Retina (tissue), 1 donor: ENCODE results near the gene TMEM17.
"Not testable (repeated sequence)": the region's sequence is repeated elsewhere in the genome, so short reads cannot be mapped to it uniquely, and the experiment has no call there.

Experiments used
- DNase-seq: peaks from one replicate; pipeline ENCODE4 v3.0.0-alpha.2; 2016

The TMEM17 gene, protein sequence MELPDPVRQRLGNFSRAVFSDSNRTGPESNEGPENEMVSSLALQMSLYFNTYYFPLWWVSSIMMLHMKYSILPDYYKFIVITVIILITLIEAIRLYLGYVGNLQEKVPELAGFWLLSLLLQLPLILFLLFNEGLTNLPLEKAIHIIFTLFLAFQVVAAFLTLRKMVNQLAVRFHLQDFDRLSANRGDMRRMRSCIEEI

DNA sequence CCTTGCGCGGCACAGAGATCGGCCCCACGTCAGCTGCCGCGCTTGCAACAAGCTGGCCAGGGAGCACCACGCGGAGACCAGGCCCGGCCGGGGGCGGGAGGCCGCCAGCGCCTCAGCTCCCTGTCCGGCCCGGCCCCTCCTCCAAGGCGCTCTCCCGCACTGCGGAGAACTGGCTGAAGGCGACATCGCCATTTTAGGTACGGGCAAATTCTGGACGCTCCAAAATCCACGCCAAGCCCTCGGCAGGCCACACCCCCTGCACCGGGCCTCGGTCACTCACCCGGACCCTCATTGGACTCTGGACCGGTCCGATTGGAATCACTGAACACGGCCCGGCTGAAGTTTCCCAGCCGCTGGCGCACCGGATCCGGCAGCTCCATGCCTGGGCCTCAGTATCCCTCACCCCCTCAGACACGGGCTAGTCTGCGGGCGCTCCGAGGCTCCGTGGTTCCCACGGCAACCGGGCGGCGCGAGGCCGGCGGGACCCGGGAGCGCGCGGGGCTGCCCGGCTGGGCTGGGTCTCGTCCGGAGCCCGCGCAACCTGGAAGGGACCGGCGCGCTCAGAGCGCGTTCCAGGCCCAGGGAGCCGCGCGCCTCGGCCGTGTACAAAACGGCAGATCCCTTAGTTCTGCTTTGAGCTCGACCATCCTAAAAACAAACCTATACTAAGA is at the start of gene TMEM17:
TMEM17 (minus strand) TSS at position 446 of the 671 bp plus-strand sequence; CDS start at position 380, 66 bp downstream.
- peak; percentile 99 for DNase-seq

DNA sequence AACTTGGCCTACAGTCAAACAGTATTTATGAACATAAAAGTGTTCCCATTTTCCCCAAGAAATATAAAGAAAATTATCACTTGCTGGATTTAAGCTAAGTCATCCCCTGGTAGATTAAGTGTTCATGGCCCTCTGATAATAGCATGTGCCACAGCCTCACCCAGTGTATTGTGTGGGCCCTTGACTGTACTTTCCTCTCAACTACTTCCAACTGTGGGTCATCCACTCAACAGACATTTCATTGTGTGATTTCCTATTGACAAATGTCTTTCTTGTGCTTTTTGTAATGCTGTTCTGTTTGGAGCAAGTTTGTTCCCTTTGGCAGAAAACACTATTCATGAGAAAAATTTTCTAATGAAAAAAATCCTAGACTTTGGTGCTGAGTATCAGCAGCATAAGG is 48.4 kb upstream of the TMEM17 start:
- DNase-seq: no peak

DNA sequence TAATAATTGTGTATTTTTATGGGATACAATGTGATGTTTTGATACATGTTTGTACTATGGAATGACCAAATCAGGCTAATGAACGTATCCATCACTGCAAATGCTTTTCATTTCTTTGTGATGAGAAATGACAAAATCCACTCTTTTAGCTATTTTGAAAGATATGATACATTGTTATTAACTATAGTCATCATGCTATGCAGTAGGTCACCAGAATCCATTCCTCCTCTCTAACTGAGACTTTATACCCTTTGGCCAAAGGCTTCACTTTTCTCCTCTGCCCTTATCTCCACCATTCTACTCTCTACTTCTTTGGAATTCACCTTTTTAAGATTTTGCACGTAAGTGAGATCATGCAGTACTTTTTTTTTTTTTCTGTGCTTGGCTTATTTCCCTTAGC is 44.5 kb upstream of the TMEM17 start:
- DNase-seq: no peak

DNA sequence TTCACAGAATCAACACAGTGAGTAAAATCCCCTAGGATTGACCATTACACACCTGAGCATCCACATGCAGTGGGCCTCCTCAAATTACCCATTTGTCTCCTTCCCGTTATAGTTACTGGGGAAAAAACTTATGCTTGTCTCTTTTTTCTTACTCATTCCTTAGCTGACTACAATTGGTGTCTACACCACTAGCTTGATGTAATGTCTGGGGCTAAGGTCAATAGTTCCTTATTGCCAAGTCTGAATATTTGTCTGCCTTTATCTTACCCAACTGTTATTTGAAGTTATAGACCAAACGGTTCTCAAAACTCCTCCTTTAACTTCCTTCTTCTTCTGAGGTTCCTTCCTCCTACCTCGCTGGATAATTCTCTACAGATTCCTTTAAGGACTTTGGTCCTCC is 41.9 kb upstream of the TMEM17 start:
- DNase-seq: no peak

DNA sequence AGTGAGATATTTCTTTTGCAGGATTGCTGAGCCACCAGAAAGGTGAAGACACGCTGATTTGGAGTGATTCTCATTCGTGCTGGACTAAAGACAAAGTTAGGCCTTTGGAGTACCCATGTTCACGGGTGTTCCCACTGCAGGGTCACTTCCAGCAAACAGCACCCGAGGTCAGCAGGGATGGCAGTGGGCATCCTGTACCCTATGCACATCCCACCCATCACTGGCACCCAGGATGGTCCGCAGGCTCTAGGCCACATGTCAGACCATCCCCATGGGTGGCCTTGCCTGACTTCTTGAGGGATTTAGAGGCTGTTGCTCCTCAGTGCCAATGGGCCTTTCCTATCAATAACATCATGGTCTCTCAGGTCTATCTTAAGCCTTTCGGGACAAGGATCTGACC is 39.3 kb upstream of the TMEM17 start:
- DNase-seq: no peak

DNA sequence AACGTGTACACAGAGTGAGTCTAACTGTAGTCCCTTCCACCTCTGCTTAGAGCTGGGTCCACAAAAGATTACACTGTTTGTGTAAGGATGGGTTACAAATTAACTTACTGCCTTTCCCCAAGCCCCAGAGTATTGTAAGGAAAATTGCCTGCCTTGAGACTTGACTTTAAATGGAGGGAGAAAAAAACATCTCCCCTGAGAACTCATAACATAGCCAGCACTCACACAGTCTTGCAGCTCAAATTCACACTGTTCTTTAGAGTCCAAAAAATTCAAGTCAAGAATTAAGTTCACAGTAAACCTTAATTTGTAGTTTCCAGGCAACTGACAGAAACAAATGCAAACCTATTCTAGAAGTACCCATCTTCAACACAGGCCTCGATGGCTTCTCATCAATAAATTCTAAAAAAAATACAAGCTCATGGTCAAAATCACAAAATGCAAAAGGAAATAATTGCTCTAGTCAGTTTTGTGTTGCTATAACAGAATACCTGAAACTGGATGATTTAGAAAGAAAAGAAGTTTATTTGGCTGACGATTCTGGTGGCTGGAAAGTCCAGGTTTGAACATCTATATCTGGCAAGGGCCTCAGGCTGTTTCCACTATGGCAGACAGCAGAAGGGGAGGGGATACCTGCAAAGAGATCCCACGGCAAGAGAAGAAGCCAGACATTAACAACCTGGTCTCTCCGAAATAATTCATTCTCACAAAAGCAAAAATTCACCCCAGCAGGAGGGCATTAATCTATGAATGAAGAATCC is 34.6 kb upstream of the TMEM17 start:
- no peak for DNase-seq

DNA sequence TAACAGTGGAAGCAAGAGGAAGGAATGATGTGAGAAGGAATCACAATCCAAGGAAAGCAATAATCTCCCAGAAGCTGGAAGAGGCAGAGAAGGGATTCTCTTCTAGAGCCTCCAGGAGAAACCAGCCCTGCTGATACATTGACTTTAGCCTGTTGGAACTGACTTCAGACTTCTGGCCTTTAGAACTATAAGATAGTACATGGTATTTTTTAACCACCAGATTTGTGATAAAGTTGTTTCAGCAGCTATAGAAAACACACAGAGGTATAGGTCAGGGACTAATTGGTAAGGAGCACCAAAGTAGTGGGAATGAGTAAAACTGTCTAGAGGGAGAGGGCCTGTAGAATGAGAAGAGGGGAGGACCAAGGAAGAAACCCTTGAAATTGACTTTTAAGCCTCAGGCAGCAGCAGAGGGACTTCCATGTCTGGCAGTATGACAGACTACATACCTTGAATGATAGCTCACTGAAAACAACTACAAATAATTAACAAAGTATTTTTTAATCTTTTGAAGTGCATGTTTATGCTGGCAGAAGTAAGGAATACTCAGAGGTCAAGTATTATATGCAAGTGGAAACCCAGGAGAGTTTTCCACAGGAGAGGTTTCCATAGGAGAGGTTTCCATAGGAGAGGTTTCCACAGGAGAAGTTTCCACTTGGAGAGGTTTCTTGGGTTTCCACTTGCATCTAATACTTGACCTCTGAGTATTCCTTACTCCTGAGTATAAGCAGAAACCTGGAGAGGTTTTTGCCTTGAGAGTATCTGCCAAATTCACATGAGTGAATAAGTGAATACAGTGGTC is 33.8 kb upstream of the TMEM17 start:
- DNase-seq: no peak

DNA sequence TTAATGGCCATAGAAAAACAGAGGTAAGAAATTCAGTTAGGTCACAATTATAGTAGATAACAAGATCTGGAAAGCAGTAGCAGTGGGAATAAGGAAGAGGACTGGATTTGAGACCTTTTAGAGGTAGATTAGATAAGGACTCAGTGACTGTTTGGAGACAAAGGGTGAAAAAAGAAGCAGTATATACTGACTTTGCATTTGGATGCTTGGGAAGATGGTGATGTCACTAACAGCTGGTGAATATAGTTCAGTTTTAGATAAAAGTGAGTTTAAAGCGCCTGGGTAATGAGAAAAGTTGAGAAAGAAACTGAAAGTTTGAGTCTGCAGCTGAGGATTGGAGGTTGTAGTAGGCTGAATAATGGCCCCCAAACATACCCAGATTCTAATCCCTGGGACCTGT is 32.8 kb upstream of the TMEM17 start:
- no peak for DNase-seq

DNA sequence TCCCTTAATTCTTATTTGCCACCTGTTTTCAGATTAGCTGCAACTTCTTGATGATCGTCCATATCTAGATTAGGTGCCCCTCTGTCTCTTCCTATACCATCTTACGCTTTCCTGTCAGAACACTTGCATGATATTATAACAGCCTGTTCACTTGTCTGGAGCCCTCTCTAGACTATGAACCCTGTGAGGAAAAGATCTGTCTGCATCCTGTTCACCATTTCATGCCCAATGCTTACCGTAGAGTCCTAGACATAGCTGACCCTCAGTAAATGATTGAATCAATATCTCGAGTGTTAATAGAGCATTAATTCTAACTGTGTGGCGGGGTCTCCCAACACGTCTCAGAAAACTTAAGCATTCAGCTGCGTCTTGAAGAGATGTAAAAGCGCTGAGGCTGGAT is 31.8 kb upstream of the TMEM17 start:
- no peak for DNase-seq

DNA sequence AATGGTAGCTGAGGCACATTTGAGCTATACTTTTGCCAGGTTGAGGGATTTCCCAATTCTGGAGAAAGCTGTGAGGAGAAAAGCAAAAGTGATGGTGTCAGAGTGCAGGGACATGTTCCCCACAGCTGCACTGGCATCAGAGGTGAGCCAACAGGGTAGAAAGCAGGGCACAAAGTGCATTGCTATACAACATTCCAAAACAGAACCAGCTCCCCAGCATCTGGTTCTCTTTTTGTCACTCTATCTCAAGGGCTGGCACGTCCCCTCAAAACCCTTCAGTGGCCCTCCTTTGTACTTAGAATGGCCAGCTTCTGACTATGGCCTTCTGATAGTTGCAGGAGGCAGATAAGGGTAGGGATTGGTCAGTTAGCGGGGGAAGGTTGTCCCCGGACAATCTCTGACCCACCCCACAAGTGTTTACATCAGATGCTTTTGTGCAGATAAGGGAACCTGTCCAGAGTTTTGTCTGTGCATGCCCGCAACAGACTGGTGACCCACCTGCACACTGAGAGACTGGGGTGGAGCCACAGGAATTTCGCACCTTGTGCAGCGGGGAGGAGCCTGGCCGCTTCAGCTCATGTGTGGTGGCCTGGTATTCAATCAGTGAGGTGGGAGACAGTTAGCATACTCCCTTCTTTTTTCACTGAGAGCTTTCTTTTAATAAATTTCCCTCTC is 31.0 kb upstream of the TMEM17 start:
- no peak for DNase-seq

DNA sequence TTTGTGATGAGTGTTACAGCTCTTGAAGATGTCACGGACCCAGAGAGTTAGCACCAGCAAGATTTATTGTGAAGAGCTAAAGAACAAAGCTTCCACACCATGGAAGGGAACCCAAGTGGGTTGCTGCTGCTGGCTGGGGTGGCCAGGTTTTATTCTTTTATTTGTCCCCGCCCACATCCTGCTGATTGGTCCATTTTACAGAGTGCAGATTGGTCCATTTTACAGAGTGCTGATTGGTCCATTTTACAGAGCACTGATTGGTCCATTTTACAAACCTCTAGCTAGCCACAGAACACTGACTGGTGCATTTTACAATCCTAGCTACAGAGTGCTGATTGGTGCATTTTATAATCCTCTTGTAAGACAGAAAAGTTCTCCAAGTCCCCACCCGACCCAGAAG is 29.5 kb upstream of the TMEM17 start:
- DNase-seq: not testable (repeated sequence)

DNA sequence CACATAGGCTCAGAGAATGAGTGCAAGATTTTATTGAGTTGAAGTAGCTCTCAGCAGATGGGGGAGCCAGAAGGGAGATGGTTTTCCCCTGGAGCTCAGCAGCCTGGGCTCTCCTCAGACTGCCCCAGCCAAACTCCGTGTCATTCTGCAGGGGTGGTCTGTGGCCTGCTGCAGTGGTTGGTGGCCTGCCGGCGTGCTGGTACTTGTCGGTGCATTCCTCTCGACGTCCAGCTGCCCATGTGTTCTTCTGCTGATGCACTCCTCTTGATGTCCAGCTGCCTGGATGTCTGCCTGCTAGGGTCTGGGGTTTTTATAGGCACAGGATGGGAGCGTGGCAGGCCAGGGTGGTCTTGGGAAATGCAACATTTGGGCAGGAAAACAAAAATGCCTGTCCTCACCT is 25.6 kb upstream of the TMEM17 start:
- no peak for DNase-seq

DNA sequence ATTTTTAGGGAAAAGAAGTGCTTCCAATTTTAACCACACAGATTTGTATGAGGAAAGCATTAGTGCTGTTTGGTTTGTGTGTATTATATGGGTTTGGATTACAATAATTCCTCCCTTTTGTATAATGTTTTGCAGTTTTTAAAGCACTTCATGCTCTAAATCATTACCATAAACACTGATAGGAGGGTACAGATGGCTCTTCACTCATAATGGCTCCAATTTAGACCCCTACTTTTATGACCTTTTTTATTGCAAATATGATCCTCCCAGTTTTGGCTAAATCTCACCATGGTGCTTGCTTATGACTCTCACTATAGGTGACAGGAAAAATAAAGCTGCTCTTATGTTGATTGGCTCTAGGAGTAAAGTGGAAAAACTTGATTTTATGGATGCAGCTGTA is 23.8 kb upstream of the TMEM17 start:
- no peak for DNase-seq

DNA sequence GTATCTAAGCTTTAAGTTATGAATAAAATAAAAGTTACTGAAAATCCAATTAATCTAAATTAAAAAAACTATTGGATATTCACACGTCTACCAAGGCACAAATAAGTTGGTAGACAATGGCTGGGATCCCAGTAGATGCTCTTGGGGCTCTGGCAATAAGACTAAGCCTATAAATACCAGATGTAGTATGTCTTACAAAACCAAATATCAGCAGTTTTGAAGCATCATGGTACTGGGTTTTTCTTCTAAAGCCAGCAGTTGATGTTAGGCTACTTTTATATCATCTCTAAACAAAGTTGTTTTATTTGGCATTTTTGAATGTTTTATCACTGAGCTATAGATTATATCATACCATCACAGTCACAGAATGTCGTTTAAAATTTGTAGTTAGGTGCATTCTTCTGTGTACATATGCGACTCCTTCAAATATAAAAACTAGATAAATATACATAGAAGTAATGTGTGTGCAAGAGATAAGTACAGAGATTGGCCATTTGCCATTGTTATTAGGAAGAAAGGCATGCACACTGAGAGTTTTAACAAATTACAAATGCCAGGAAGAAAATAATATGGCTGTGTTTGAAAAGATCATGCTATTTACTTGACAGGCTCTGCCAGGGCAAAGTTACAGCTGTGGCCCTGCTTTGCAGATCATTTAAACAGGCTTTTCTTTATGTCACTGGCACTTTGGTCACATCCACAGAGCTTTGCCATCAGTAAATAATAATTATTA is 21.6 kb upstream of the TMEM17 start:
- no peak for DNase-seq

DNA sequence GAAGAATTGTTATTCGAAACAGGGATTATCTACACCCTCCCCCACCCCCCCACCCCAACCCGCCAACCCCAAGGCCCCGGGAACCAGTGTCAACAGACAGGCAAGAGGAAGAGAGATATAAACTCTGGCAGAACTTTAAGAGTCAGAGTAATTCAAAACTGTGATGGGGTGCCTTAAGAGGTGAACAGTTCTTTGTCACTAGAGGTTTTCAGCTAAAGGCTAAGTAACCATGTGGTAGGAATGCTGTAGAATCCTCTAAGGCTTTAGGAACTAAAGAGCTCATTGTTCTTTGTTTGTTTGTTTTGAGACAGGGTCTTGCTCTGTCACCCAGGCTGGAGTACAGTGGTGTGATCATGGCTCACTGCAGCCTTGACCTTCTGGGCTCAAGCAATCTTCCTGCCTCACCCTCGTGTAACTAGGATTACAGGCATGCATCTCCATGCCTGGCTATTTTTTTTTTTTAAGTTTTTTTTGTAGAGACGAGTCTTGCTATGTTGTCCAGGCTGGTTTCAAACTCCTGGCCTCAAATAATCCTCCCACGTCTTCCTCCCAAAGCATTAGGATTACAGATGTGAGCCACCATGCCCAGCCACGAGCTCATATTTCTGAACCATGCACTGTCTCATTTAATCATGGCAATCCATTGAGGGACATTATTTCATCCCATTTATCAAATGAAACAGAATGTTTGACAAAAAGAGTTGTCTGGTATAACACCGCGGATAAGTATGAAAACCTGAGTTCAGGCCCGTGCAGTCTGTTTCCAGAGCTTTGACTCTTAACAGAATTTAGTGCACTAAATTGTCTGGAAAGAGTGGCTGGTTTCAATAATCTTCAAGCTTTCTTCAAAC is 20.8 kb upstream of the TMEM17 start:
- DNase-seq: no peak

DNA sequence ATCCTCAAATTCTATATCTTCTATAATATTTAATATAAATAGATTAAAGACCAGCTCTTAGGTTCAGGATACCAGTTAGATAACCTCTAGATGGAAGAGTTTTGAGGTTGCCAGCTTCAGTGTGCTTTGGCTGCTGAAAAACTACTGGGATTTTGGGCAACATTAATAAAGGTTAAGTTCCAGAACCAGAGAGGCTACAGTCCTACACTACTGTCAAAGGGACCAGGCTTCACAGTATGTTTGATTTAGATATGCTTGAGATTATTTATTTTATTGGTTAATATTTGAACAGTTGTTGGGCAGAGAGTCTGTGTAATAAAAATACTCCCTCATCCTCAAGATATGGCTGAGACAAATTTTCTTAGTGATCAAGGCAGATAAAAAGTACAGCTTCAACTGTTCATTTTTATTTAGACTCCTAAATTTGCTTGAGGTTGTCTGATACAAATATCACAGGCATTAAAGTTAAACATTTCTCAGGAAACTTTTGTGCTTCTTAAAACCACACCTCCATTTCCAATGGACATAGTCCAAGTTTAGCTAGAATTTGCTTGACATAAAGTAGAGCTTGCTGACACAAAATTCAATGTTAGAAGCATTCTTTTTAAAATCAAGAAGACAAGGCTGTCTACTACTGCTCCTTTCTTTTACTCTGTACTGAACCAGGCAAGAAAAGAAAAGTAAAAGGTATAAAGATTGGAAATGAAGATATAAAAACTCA is 19.7 kb upstream of the TMEM17 start:
- no peak for DNase-seq

DNA sequence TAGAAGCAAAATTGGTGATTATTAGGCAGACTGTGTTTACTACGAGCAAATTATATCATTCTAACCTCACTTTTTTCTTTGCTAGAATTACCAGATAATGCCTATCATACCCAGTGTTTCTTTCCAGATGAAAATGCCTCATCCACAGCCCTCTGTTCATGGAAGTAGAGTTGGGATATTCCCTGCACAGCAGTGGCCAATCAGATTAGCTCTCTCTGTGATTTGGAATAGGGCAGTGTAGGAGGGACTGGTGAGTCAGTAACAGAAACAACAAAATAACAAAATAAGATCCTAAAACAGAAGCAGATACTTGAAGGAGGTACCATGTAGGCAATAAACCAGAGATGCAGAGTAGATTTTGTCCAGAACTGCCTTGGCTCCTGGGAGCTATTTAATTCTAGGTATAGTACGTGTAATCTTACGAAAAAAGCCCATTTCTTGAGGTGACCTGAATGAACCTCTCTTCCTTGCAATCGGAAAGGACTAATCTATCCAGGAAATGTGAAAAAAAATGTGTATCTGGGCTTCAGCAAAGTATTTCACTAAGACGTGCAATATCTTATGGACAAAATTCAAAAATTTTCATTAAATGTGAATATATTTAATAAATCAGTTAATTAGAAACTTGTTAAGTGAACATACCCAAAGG is 18.4 kb upstream of the TMEM17 start:
- no peak for DNase-seq

DNA sequence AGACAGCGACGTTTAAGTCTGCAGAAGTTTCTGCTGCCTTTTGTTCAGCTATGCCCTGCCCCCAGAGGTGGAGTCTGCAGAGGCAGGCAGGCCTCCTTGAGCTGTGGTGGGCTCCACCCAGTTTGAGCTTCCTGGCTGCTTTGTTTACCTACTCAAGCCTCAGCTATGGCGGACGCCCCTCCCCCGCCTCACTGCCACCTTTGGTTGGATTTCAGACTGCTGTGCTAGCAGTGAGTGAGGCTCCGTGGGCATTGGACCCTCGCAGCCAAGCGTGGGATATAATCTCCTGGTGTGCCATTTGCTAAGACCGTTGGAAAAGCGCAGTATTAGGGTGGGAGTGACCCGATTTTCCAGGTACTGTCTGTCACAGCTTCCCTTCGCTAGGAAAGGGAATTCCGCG is 15.1 kb upstream of the TMEM17 start:
- not testable (repeated sequence) for DNase-seq

DNA sequence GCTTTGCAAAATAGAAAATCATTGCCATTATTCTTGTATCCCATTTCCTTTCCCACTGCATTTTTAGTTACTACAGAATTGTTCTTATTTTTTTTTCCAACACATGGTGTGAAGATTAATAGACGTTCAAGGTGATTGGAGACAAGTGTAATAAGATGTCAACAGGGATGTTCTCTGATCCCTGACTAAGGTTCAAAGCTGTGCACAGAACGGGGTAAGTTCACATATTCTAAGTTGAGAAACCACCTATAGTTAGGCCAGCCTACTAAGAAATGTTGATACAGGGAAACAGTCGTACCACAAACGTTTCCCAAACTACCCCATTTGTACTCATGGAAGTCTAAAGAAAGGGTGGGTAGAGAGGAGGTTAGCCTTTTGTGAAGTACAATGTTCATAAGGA is 6.4 kb upstream of the TMEM17 start:
- DNase-seq: no peak

DNA sequence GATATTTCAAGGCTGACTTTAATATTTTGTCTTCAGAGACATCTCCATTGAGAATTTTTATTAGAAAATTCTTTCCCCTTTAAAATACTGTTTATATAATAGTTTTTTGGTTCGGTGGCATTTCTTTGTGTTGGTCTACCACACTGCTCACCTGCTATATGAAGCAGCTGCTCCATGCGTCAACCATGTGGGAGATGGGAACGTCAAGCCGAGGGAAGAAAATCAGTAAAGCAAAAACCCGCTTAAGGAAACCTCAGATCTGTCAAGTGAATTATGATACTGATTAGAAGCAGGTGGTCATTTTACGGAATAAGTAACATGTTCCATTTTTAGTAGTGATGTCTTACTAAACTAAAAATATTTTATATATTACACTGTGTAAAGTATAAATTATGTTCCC is 5.6 kb upstream of the TMEM17 start:
- DNase-seq: no peak
